BJ (cell line): Measurements from ENCODE around the gene CYB5R2. TPM values are rescaled to one million over a fixed set of nuclear protein-coding genes. Genes with fewer than 3 reads are reported as not detected.

ENCODE experiments used
- CTCF ChIA-PET: fragments of 350-600 bp; formaldehyde crosslinking; extraction: SDS; loops from one replicate; lab custom pipeline; 2021; ENCODE audit warnings: antibody characterized with exemption, inconsistent platforms; lab: Yijun Ruan, JAX
- POLR2A ChIA-PET: fragments of 300-600 bp; sonication (Branson Sonifier 250); formaldehyde crosslinking; extraction: SDS; loops from one replicate; lab custom pipeline; 2021; ENCODE audit warnings: antibody characterized with exemption; lab: Charles Lee
- DNase-seq: peaks from one replicate; pipeline ENCODE4 v3.0.0-alpha.2; 2011; ENCODE audit warnings: low read depth
- H3K27me3 ChIP-seq: 2 replicates; pipeline ENCODE4 v1.6.0; 2011; ENCODE audit warnings: low read length; ENCODE audit not compliant: control insufficient read depth, insufficient read depth
- H3K36me3 ChIP-seq: 2 replicates; pipeline ENCODE4 v1.5.1; 2011; ENCODE audit warnings: low read length; ENCODE audit not compliant: control insufficient read depth, insufficient read depth
- H3K4me3 ChIP-seq: 2 replicates; pipeline ENCODE4 v1.5.1; 2011; ENCODE audit warnings: low read depth, mild to moderate bottlenecking, control low read depth, low read length
- CTCF ChIP-seq: IDR thresholded peaks from 2 replicates; pipeline ENCODE4 v1.5.1; 2011; ENCODE audit warnings: low read depth, mild to moderate bottlenecking, control low read depth, inconsistent platforms, low read length, moderate library complexity; ENCODE audit not compliant: insufficient read depth
- polyA plus RNA-seq: library from polyadenylated mRNA; depleted of rRNA; stranded (reverse); fragments of >200 nt; gene quantifications from 2 replicates; pipeline ENCODE4 v1.2.3, GENCODE V29; 2011

CYB5R2 gene
- polyA plus RNA-seq, 1 experiment, result 49.6 TPM

- no peak for TF ChIP-seq CTCF
- peaks cover 13% of the 10 kb centered on the region for H3K36me3 ChIP-seq
- ChIA-PET POLR2A (no interaction called here), CTCF (interaction anchor here (1.3 kb wide), 1 partner anchor 16 kb away, joined by 5 read pairs; no protein-coding TSS in a partner anchor)
- no peak overlapping the region for H3K4me3 ChIP-seq
- no peaks in the 10 kb centered on the region for H3K27me3 ChIP-seq
- DNase-seq, result no peak
These were observed 32.5 kb downstream of the CYB5R2 start for GRCh38 chr11:7640816-7641215.

GRCh38 chr11:7639643-7640025 lies 33.7 kb downstream of the CYB5R2 start:
- no peak for DNase-seq
- H3K27me3 ChIP-seq, result no peaks in the 10 kb centered on the region
- no peak for TF ChIP-seq CTCF
- CTCF ChIA-PET, result interaction anchor here (1.1 to 4.2 kb wide), 4 partner anchors 9 to 68 kb away, joined by 4 to 26 read pairs (median 6); no protein-coding TSS in a partner anchor
- H3K4me3 ChIP-seq, result no peak overlapping the region
- POLR2A ChIA-PET, result no interaction called here
- peaks cover 16% of the 10 kb centered on the region for H3K36me3 ChIP-seq

GRCh38 chr11:7638710-7639642 lies 34.3 kb downstream of the CYB5R2 start:
- no peak for DNase-seq
- ChIA-PET POLR2A (no interaction called here), CTCF (interaction anchor here (1.1 to 4.2 kb wide), 5 partner anchors 9 to 68 kb away, joined by 4 to 26 read pairs (median 7); no protein-coding TSS in a partner anchor)
- TF ChIP-seq CTCF, result no peak
- no peak overlapping the region for H3K4me3 ChIP-seq
- H3K36me3 ChIP-seq, result peaks cover 19% of the 10 kb centered on the region
- no peaks in the 10 kb centered on the region for H3K27me3 ChIP-seq

GRCh38 chr11:7637447-7638157 lies 35.7 kb downstream of the CYB5R2 start:
- TF ChIP-seq CTCF, result no peak
- ChIA-PET POLR2A (interaction anchor here (0.6 kb wide), 1 partner anchor 54 kb away, joined by 3 read pairs; no protein-coding TSS in a partner anchor), CTCF (interaction anchor here (1.0 to 4.2 kb wide), 6 partner anchors 10 to 66 kb away, joined by 4 to 26 read pairs (median 6); no protein-coding TSS in a partner anchor)

GRCh38 chr11:7636350-7636749 lies 37.0 kb downstream of the CYB5R2 start:
- ChIA-PET POLR2A (no interaction called here), CTCF (interaction anchor here (2.5 to 4.2 kb wide), 2 partner anchors 20 to 65 kb away, joined by 12 to 26 read pairs; no protein-coding TSS in a partner anchor)
- no peak for DNase-seq
- no peak overlapping the region for H3K4me3 ChIP-seq
- H3K36me3 ChIP-seq, result peaks cover 16% of the 10 kb centered on the region
- TF ChIP-seq CTCF, result no peak
- no peaks in the 10 kb centered on the region for H3K27me3 ChIP-seq

More at GRCh38 chr11:7637447-7638157, 35.7 kb downstream of the CYB5R2 start:
- H3K4me3 ChIP-seq, result no peak overlapping the region
- no peaks in the 10 kb centered on the region for H3K27me3 ChIP-seq
- DNase-seq, result peak; percentile 46
- peaks cover 22% of the 10 kb centered on the region for H3K36me3 ChIP-seq
